ENCODE results near the gene OR51E1. TPM values are rescaled to one million over a fixed set of nuclear protein-coding genes. Genes with fewer than 3 reads are reported as not detected.

Gene OR51E1
- total and polyA plus RNA-seq, 8 donors: 0.06 to 0.50 (median 0.33) TPM; not detected in 2

- Histone ChIP-seq H3K36me3 (no peaks in the 10 kb centered on the region), H3K27me3 (peaks cover 0 to 6% of the 10 kb centered on the region in 2 donors), H3K4me3 (no peak overlapping the region), H3K9me3 (no peaks in the 10 kb centered on the region), H3K4me1 (no peaks in the 10 kb centered on the region), H3K27ac (no peak overlapping the region)
- TF ChIP-seq CTCF (IDR thresholded peaks at IDR 0.05): no peak
- intact Hi-C loops (cut with DNase I): no loop called here
- ATAC-seq: no peak
- DNase-seq: no peak
These were observed 24.3 kb upstream of the OR51E1 start for GRCh38 chr11:4619514-4619913.

- H3K4me3 ChIP-seq: no peak overlapping the region
- ATAC-seq: peak; percentile 78
- peaks cover 4 to 5% of the 10 kb centered on the region in 2 donors for H3K27me3 ChIP-seq
- H3K9me3 ChIP-seq: peaks cover 0 to 13% of the 10 kb centered on the region in 2 donors
- DNase-seq: peak in 1 of 4 donors; percentile 40
- TF ChIP-seq CTCF (IDR thresholded peaks at IDR 0.05): peak; percentile 28 to 35
- no peaks in the 10 kb centered on the region for H3K36me3 ChIP-seq
- no peaks in the 10 kb centered on the region for H3K4me1 ChIP-seq
- no peak overlapping the region for H3K27ac ChIP-seq
- intact Hi-C loops (cut with DNase I): no loop called here
These were observed 17.3 kb upstream of the OR51E1 start for GRCh38 chr11:4626207-4627099.

- intact Hi-C loops (cut with DNase I): no loop called here
- Histone ChIP-seq H3K27ac (no peak overlapping the region), H3K27me3 (peaks cover 0 to 6% of the 10 kb centered on the region in 2 donors), H3K4me3 (no peak overlapping the region), H3K36me3 (no peaks in the 10 kb centered on the region), H3K9me3 (no peaks in the 10 kb centered on the region), H3K4me1 (peaks cover 0 to 2% of the 10 kb centered on the region in 2 donors)
- TF ChIP-seq CTCF (IDR thresholded peaks at IDR 0.05): no peak
- no peak for DNase-seq
- no peak for ATAC-seq
These were observed 7.6 kb upstream of the OR51E1 start for GRCh38 chr11:4636136-4636535.

- Histone ChIP-seq H3K27ac (no peak within 1 kb of the TSS), H3K27me3 (peaks cover 0 to 6% of the 10 kb centered on the region in 2 donors), H3K36me3 (no peaks in the 10 kb centered on the region), H3K4me1 (peaks cover 0 to 2% of the 10 kb centered on the region in 2 donors), H3K9me3 (no peaks in the 10 kb centered on the region), H3K4me3 (no peak within 1 kb of the TSS)
- peak; percentile 77 to 92 for TF ChIP-seq CTCF (IDR thresholded peaks at IDR 0.05)
- intact Hi-C loops (cut with DNase I): no loop called here
- DNase-seq: peak; percentile 37 to 82 (median 64)
- peak; percentile 99 for ATAC-seq
These were observed 6.7 kb upstream of the OR51E1 start, which contains the start of gene OR51D1 for GRCh38 chr11:4636962-4637661. Gene OR51D1 (plus strand): TSS chr11:4637477. CDS start chr11:4639791, 2,314 bp downstream.

GRCh38 chr11:4637662-4638047 lies 6.1 kb upstream of the OR51E1 start:
- Histone ChIP-seq H3K9me3 (no peaks in the 10 kb centered on the region), H3K4me3 (no peak overlapping the region), H3K4me1 (peaks cover 0 to 2% of the 10 kb centered on the region in 2 donors), H3K36me3 (no peaks in the 10 kb centered on the region), H3K27ac (no peak overlapping the region), H3K27me3 (peaks cover 0 to 6% of the 10 kb centered on the region in 2 donors)
- DNase-seq: no peak
- no peak for ATAC-seq
- no peak for TF ChIP-seq CTCF (IDR thresholded peaks at IDR 0.05)
- intact Hi-C loops (cut with DNase I): no loop called here
